ENCODE data around the gene ELMOD3. TPM values are rescaled to one million over a fixed set of nuclear protein-coding genes. Genes with fewer than 3 reads are reported as not detected.

The ELMOD3 gene
- total RNA-seq, 4 donors from 2014 or later: 13.3 to 37.8 (median 32.8) TPM

GRCh38 chr2:85396531-85397470 is 42.2 kb downstream of the ELMOD3 start:
- WGBS, 2 donors (ENCODE audit: low coverage in 1 of 2): 40 to 54% methylated on average over 1 to 5 of the region's 5 CpGs
- DNase-seq: no peak
- H3K27me3 ChIP-seq: no peaks in the 10 kb centered on the region
- TF ChIP-seq POLR2A (IDR thresholded peaks at IDR 0.05): no peak
- no peak for TF ChIP-seq POLR2AphosphoS5 (IDR thresholded peaks at IDR 0.05)
- TF ChIP-seq CTCF (IDR thresholded peaks at IDR 0.05): no peak
- no peak for TF ChIP-seq EP300 (IDR thresholded peaks at IDR 0.05; ENCODE audit: low read depth)
- H3K27ac ChIP-seq: peak overlapping the region; percentile 26 to 66 (median 52)
- intact Hi-C loops (cut with DNase I; ENCODE audit: low total_unique reads) (no loop called here), in situ Hi-C loops (cut with MboI; ENCODE audit: low pct_ligation_motif_present in 1 of 4, low pct_unique_long_range_greater_than_20kb in 1 of 4, low sequenced_read_pairs in 3 of 4) (no loop called here)
- H3K4me3 ChIP-seq: no peak overlapping the region
- H3K9me3 ChIP-seq: no peaks in the 10 kb centered on the region
- H3K4me1 ChIP-seq: peaks cover 0 to 8% (median 2%) of the 10 kb centered on the region in 4 donors
- no peaks in the 10 kb centered on the region for H3K36me3 ChIP-seq

- Histone ChIP-seq H3K36me3 (no peaks in the 10 kb centered on the region), H3K4me1 (peaks cover 0 to 8% (median 2%) of the 10 kb centered on the region in 4 donors), H3K27ac (peak overlapping the region in 1 of 4 donors; percentile 66), H3K9me3 (no peaks in the 10 kb centered on the region), H3K4me3 (no peak overlapping the region), H3K27me3 (no peaks in the 10 kb centered on the region)
- DNase-seq: no peak
- intact Hi-C loops (cut with DNase I; ENCODE audit: low total_unique reads): no loop called here
- no peak for TF ChIP-seq EP300 (IDR thresholded peaks at IDR 0.05; ENCODE audit: low read depth)
- TF ChIP-seq POLR2A (IDR thresholded peaks at IDR 0.05): no peak
- TF ChIP-seq CTCF (IDR thresholded peaks at IDR 0.05): no peak
- in situ Hi-C loops (cut with MboI; ENCODE audit: low pct_ligation_motif_present in 1 of 4, low pct_unique_long_range_greater_than_20kb in 1 of 4, low sequenced_read_pairs in 3 of 4): no loop called here
- WGBS, 2 donors (ENCODE audit: low coverage in 1 of 2): 98% methylated on average over 4 of the region's 4 CpGs; no CpG with 5 or more reads in 1 of the 2 donors
Measured at GRCh38 chr2:85397925-85398331, 43.4 kb downstream of the ELMOD3 start.

GRCh38 chr2:85398426-85399182 is 44.0 kb downstream of the ELMOD3 start:
- H3K27ac ChIP-seq: no peak overlapping the region

More at GRCh38 chr2:85398426-85399182, 44.0 kb downstream of the ELMOD3 start:
- intact Hi-C loops (cut with DNase I; ENCODE audit: low total_unique reads) (no loop called here), in situ Hi-C loops (cut with MboI; ENCODE audit: low pct_ligation_motif_present in 1 of 4, low pct_unique_long_range_greater_than_20kb in 1 of 4, low sequenced_read_pairs in 3 of 4) (no loop called here)
- no peaks in the 10 kb centered on the region for H3K36me3 ChIP-seq
- no peak for DNase-seq
- H3K9me3 ChIP-seq: no peaks in the 10 kb centered on the region
- TF ChIP-seq CTCF (IDR thresholded peaks at IDR 0.05): no peak
- no peak for TF ChIP-seq POLR2AphosphoS5 (IDR thresholded peaks at IDR 0.05)
- H3K27me3 ChIP-seq: no peaks in the 10 kb centered on the region
- H3K4me1 ChIP-seq: peaks cover 0 to 8% (median 2%) of the 10 kb centered on the region in 4 donors
- WGBS, 2 donors (ENCODE audit: low coverage in 1 of 2): 95% methylated on average over 7 of the region's 8 CpGs; no CpG with 5 or more reads in 1 of the 2 donors
- no peak overlapping the region for H3K4me3 ChIP-seq
